HG03135 (cell line): Measurements from ENCODE around the gene TSHZ3.

Experiments
- ATAC-seq: cut with Tn5 transposase; IDR thresholded peaks from one replicate; pipeline ENCODE4 v1.9.1; 2021; ENCODE audit warnings: mild to moderate bottlenecking, moderate library complexity; ENCODE audit not compliant: unreplicated experiment

The TSHZ3 gene

DNA sequence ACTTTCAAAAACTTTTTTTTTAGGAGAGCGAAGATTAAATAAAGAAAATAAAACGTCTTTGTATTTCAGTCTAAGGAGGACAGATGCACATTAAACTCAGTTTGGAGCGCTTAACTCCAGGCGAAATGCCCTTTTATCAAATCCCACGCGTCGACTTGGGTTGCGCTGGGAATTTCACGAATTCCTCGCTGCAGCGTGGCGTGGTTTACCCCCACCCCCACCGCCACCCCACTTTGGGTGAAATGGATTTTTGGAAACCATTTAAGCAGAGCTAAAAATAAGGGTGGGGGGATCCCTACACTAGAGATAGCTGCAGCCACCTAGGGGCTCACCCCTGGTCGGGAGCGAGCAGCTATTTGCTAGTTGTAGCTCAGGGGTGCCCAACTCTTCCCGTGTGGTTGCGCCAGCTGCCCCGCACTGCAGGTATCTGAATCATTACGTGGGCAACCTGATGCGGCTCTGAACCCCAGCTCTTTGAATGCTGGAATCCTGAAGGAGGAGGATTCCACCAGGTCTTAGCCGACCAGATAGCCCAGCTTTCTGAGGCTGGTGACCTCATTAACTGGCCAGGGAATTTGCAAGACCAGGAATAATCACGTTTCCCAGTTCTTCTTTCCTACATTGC lies 6.5 kb upstream of the TSHZ3 start:
- ATAC-seq, result no peak

DNA sequence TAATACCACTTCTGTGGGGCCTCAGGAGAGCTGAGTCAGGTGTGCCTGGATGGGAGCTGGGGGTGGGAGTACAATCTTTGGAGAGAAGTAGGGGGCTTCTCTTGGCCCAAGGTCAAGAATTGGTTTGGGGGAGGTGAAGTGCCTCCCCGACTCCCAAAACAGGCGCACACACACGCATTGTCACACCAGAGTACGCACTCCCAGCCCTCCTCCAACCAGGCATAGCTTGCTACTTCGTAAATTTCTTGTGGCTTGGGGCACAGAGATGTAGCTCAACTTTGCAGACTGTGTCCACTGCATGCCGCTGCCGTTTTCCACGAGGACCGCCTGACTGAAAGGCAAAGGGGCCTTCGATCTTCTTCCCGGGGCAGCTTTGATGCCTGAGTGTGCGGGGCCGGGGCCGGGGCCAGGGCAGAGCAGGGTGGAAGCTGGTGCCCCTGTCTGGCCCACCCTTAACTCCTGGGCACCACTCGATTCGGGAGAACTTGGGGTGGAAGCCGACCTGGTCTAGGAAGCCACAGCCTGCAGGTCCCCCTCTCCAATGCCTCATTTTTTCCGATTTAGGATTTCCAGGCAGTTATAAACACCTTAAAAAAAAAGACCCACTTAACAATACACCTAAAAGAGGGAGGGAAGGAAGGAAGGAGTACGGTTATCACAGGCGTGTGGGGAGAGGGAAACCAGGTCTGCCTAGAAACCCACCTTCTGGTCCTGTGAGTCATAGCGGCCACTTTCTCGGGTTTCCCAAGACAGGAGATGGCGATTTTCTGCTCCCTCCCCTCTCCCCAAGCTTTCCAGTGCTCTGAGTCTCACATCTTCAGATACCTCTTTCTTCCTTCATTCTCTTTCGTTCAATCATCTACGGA lies 5.8 kb upstream of the TSHZ3 start:
- no peak for ATAC-seq

GRCh38 chr19:31354316-31354715 lies 5.1 kb upstream of the TSHZ3 start:
- no peak for ATAC-seq

DNA sequence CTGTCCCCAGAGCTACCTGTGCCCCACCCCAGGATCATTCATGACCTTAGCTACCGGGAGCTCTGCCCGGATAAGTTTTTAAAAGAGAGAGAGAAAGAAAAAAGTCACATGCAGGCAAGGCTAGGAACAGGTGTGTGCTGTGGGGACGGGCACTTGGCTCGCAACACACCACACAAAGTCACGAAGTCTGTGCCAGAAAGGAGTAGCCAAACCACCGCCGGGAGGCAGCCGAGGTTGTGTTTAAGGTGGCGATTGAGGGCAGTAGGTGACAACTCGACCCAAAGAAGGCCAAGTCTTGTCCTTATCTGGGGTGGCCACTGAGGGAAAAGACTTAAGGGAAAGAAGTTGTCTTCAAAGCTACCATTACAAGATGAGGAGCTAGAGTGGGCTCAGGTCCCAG lies 4.6 kb upstream of the TSHZ3 start:
- no peak for ATAC-seq

- no peak for ATAC-seq
Measured at GRCh38 chr19:31352782-31353651, 3.8 kb upstream of the TSHZ3 start.

GRCh38 chr19:31352296-31352781 lies 3.1 kb upstream of the TSHZ3 start:
- no peak for ATAC-seq

GRCh38 chr19:31351855-31352195 lies 2.6 kb upstream of the TSHZ3 start:
- ATAC-seq, result no peak

DNA sequence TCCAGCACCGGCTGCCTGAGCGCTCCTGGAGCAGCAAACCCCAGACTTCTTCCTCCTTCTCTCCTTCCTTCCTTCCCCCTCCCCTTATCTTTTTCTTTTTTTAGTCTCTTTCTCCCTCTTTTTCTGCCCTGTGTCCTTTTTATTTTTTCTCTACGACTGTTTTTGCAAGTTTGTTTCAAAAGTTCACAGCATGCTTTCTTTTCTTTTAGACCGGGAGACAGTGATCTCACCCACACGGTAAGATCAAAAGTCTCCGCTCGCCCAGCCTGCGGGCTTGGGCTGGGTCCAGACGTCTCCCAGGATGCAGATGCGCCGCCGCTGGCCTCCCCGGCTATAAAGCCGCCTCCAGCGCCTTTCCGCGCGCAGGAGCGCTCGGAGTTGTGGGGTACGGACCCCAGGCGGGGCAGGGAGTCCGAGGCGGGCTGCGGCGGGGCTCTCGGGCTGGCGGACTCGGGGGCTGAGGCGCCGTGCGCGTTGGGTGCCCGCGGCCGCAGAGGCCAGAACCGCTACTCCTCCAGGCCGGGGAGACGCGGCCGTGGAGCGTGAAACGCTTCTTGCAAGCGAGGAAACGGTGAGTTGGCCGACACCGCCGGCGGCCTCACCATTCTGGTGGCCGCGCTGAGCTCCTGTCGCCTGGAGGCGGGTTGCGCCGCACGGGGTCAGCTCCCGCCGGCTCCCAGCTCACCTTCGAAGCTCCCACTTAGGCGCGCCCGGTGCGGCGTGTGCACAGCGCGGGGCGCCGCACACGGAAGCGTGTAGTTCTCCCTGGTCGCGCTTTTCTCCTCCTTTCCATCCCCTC lies 2.0 kb upstream of the TSHZ3 start:
- ATAC-seq, result no peak

GRCh38 chr19:31350693-31351055 lies 1.4 kb upstream of the TSHZ3 start:
- no peak for ATAC-seq

DNA sequence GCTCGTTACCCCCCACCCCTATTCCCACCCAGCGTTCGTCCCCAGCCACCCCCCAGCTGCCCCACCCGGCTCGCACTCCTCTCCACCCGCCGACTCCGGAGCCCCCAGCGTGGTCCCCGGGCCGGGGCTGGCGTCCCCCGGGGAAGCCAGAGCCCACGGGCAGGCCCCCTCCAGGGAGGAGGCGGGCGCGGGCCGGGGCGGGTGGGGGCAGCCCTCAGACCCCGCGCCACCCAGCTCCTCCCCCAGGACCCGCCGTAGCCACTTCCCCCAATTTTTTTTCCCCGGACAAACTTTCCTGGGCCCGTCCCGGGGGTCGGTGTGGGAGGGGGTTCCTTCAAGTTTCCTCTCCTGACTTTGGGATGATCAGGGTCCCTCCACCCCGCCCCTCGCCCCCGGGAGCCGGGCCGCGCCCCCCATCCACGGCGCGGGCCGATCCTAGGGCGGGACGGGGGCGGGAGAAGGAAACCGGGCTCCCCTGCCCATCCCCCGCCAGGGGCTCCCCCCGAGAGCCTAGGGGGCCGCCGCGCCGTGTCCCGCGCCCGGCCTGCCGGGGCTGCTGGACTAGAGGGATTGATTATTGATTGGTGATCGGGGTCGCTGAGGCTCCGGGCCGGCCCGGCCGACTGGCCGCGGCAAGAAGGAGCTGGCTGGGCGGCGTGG lies 927 bp upstream of the TSHZ3 start:
- ATAC-seq, result no peak

- ATAC-seq, result no peak
Measured at GRCh38 chr19:31348481-31349159, 616 bp downstream of the TSHZ3 start.

GRCh38 chr19:31347828-31348392 lies 1.3 kb downstream of the TSHZ3 start:
- ATAC-seq, result no peak

GRCh38 chr19:31347354-31347753 lies 1.9 kb downstream of the TSHZ3 start:
- no peak for ATAC-seq

- no peak for ATAC-seq
Measured at GRCh38 chr19:31346184-31347059, 2.8 kb downstream of the TSHZ3 start.

GRCh38 chr19:31344403-31344802 lies 4.8 kb downstream of the TSHZ3 start:
- ATAC-seq, result no peak

- ATAC-seq, result no peak
Measured at GRCh38 chr19:31342926-31343325, 6.3 kb downstream of the TSHZ3 start.

DNA sequence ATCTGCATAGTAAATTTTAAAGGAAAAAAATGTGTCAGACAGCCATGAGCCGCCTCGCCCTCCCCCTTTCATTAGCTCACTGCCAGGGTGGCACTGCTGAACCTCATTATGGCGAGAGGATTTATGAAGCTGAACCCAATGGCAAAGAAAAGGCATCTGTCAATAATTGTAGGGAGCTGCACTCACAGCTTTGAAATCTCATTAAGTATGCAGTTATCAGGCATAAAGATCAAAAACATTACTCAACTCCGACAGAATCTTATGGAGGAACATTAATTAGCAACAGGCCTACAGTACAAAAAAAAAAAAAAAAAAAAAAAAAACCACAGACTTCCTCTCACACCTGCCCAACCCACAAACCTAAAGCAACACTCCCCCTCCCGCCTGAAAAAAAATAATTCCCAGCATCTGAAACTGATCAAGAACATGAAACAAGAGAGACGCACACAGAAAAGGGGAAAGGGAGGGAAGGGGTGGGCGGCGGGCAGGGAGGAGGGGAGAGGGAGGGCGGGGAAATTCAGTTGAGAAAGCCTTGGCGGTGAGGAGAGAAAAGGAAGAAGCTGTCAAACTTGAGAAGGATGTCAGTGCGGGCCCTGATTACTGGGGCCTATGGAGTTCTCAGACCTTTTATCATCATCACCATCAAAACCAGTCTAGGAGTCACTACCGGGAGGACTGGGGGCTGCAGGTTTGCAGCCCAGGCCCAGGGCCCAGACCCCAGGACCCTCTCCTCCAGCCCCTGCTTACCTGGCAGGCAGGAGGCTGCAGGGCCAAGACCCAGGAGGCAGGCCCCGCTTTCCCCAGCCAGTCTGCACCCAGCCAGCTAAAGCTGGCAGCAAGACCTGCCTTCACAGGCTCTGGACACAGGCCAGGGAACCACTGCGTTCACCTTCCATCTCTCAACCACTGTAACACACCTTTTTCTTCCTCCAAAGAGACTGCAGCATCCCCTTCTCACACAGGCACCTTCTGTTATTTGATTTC lies 8.9 kb downstream of the TSHZ3 start:
- ATAC-seq, result no peak
